ENCODE results near the gene USP6NL.

DNA sequence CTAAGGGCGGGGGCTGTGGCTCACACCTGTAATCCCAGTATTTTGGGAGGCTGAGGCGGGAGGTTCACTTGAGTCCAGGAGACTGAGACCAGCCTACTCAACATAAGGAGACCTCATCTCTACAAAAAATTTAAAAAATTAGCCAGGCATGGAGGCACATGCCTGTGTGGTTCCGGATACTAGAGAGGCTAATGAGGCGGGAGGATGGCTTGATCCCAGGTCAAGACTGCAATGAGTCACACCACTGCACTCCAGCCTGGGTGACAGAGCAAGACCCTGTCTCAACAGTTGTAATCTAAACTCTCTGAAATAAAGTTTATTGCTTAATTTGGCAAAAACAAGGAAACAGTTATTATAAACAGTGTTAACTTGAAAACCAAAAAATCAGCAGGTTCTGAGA lies 123.3 kb downstream of the USP6NL start:
- TF ChIP-seq, protein P1, sequence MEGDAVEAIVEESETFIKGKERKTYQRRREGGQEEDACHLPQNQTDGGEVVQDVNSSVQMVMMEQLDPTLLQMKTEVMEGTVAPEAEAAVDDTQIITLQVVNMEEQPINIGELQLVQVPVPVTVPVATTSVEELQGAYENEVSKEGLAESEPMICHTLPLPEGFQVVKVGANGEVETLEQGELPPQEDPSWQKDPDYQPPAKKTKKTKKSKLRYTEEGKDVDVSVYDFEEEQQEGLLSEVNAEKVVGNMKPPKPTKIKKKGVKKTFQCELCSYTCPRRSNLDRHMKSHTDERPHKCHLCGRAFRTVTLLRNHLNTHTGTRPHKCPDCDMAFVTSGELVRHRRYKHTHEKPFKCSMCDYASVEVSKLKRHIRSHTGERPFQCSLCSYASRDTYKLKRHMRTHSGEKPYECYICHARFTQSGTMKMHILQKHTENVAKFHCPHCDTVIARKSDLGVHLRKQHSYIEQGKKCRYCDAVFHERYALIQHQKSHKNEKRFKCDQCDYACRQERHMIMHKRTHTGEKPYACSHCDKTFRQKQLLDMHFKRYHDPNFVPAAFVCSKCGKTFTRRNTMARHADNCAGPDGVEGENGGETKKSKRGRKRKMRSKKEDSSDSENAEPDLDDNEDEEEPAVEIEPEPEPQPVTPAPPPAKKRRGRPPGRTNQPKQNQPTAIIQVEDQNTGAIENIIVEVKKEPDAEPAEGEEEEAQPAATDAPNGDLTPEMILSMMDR (IDR thresholded peaks at IDR 0.05): no peak
- TF ChIP-seq NFYB (CRISPR knock-in tag; conservative IDR thresholded peaks at IDR 0.05; ENCODE audit: low read depth): no peak
- TF ChIP-seq ZNF232 (CRISPR knock-in tag; IDR thresholded peaks at IDR 0.05): no peak
- TF ChIP-seq, protein P2, sequence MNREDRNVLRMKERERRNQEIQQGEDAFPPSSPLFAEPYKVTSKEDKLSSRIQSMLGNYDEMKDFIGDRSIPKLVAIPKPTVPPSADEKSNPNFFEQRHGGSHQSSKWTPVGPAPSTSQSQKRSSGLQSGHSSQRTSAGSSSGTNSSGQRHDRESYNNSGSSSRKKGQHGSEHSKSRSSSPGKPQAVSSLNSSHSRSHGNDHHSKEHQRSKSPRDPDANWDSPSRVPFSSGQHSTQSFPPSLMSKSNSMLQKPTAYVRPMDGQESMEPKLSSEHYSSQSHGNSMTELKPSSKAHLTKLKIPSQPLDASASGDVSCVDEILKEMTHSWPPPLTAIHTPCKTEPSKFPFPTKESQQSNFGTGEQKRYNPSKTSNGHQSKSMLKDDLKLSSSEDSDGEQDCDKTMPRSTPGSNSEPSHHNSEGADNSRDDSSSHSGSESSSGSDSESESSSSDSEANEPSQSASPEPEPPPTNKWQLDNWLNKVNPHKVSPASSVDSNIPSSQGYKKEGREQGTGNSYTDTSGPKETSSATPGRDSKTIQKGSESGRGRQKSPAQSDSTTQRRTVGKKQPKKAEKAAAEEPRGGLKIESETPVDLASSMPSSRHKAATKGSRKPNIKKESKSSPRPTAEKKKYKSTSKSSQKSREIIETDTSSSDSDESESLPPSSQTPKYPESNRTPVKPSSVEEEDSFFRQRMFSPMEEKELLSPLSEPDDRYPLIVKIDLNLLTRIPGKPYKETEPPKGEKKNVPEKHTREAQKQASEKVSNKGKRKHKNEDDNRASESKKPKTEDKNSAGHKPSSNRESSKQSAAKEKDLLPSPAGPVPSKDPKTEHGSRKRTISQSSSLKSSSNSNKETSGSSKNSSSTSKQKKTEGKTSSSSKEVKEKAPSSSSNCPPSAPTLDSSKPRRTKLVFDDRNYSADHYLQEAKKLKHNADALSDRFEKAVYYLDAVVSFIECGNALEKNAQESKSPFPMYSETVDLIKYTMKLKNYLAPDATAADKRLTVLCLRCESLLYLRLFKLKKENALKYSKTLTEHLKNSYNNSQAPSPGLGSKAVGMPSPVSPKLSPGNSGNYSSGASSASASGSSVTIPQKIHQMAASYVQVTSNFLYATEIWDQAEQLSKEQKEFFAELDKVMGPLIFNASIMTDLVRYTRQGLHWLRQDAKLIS (CRISPR knock-in tag; IDR thresholded peaks at IDR 0.05; ENCODE audit: borderline replicate concordance): no peak
- TF ChIP-seq NFE2L1 (CRISPR knock-in tag; IDR thresholded peaks at IDR 0.05): no peak
- TF ChIP-seq, protein P3, sequence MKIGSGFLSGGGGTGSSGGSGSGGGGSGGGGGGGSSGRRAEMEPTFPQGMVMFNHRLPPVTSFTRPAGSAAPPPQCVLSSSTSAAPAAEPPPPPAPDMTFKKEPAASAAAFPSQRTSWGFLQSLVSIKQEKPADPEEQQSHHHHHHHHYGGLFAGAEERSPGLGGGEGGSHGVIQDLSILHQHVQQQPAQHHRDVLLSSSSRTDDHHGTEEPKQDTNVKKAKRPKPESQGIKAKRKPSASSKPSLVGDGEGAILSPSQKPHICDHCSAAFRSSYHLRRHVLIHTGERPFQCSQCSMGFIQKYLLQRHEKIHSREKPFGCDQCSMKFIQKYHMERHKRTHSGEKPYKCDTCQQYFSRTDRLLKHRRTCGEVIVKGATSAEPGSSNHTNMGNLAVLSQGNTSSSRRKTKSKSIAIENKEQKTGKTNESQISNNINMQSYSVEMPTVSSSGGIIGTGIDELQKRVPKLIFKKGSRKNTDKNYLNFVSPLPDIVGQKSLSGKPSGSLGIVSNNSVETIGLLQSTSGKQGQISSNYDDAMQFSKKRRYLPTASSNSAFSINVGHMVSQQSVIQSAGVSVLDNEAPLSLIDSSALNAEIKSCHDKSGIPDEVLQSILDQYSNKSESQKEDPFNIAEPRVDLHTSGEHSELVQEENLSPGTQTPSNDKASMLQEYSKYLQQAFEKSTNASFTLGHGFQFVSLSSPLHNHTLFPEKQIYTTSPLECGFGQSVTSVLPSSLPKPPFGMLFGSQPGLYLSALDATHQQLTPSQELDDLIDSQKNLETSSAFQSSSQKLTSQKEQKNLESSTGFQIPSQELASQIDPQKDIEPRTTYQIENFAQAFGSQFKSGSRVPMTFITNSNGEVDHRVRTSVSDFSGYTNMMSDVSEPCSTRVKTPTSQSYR (CRISPR knock-in tag; IDR thresholded peaks at IDR 0.05): no peak
